ENCODE data around the gene ALAD. TPM values are rescaled to one million over a fixed set of nuclear protein-coding genes. Genes with fewer than 3 reads are reported as not detected.
A peak's percentile ranks its signal among the peaks of the same experiment; 100 is the strongest.

ALAD gene
- total and polyA plus RNA-seq, 2 donors from 2014 or later: 35.4 to 64.1 TPM

GRCh38 chr9:113349445-113350094, 51.5 kb downstream of the ALAD start, which contains the start of gene BSPRY:
Gene BSPRY, plus strand, starts transcription at chr9:113349541. Its CDS starts 39 bp downstream, at chr9:113349580.
- no peak for TF ChIP-seq CTCF (IDR thresholded peaks at IDR 0.05; ENCODE audit: borderline replicate concordance, extremely low read depth, insufficient read depth)

GRCh38 chr9:113349066-113349444, 52.0 kb downstream of the ALAD start:
- Histone ChIP-seq H3K27ac (ENCODE audit: low read depth in 2 of 2, low read length in 2 of 2) (no peak overlapping the region), H3K9me3 (ENCODE audit: control insufficient read depth in 2 of 3, insufficient read depth in 1 of 3, low read length in 3 of 3) (no peaks in the 10 kb centered on the region), H3K9ac (ENCODE audit: low read length in 3 of 3) (no peak overlapping the region), H3K36me3 (ENCODE audit: control insufficient read depth in 2 of 3, insufficient read depth in 3 of 3, low read length in 3 of 3) (no peaks in the 10 kb centered on the region), H3K4me1 (ENCODE audit: control insufficient read depth in 2 of 3, insufficient read depth in 2 of 3, low read depth in 1 of 3, low read length in 3 of 3) (peaks cover 0 to 6% (median 4%) of the 10 kb centered on the region in 3 donors), H3K4me3 (ENCODE audit: low read length in 3 of 3) (peak overlapping the region; percentile 30 to 66 (median 61)), H3K27me3 (ENCODE audit: control insufficient read depth, insufficient read depth, low read length) (peaks cover 19% of the 10 kb centered on the region)
- DNase-seq (no peak), FAIRE-seq (no peak)
- no peak for TF ChIP-seq CTCF (IDR thresholded peaks at IDR 0.05; ENCODE audit: borderline replicate concordance, extremely low read depth, insufficient read depth)
- intact Hi-C loops (cut with DNase I): no loop called here

More at GRCh38 chr9:113349445-113350094, 51.5 kb downstream of the ALAD start, which contains the start of gene BSPRY:
- Histone ChIP-seq H3K9me3 (ENCODE audit: control insufficient read depth in 2 of 3, insufficient read depth in 1 of 3, low read length in 3 of 3) (no peaks in the 10 kb centered on the region), H3K9ac (ENCODE audit: low read length in 3 of 3) (peak within 1 kb of the TSS in 2 of 3 donors; percentile 37 to 75), H3K36me3 (ENCODE audit: control insufficient read depth in 2 of 3, insufficient read depth in 3 of 3, low read length in 3 of 3) (no peaks in the 10 kb centered on the region), H3K27ac (ENCODE audit: low read depth in 2 of 2, low read length in 2 of 2) (peak within 1 kb of the TSS in 1 of 2 donors; percentile 23), H3K4me3 (ENCODE audit: low read length in 3 of 3) (peak within 1 kb of the TSS; percentile 48 to 81 (median 76)), H3K4me1 (ENCODE audit: control insufficient read depth in 2 of 3, insufficient read depth in 2 of 3, low read depth in 1 of 3, low read length in 3 of 3) (peaks cover 0 to 6% (median 4%) of the 10 kb centered on the region in 3 donors), H3K27me3 (ENCODE audit: control insufficient read depth, insufficient read depth, low read length) (peaks cover 19% of the 10 kb centered on the region)
- intact Hi-C loops (cut with DNase I): no loop called here
- FAIRE-seq (no peak), DNase-seq (peak in 2 of 5 donors; percentile 29 to 48)

GRCh38 chr9:113348437-113348836, 52.6 kb downstream of the ALAD start:
- DNase-seq: no peak
- Histone ChIP-seq H3K4me1 (ENCODE audit: control insufficient read depth in 2 of 3, insufficient read depth in 2 of 3, low read depth in 1 of 3, low read length in 3 of 3) (peaks cover 0 to 6% (median 4%) of the 10 kb centered on the region in 3 donors), H3K9me3 (ENCODE audit: control insufficient read depth in 2 of 3, insufficient read depth in 1 of 3, low read length in 3 of 3) (no peaks in the 10 kb centered on the region), H3K36me3 (ENCODE audit: control insufficient read depth in 2 of 3, insufficient read depth in 3 of 3, low read length in 3 of 3) (no peaks in the 10 kb centered on the region), H3K27me3 (ENCODE audit: control insufficient read depth, insufficient read depth, low read length) (peaks cover 19% of the 10 kb centered on the region), H3K9ac (ENCODE audit: low read length in 3 of 3) (no peak overlapping the region), H3K4me3 (ENCODE audit: low read length in 3 of 3) (no peak overlapping the region), H3K27ac (ENCODE audit: low read depth in 2 of 2, low read length in 2 of 2) (no peak overlapping the region)
- intact Hi-C loops (cut with DNase I): no loop called here
- no peak for TF ChIP-seq CTCF (IDR thresholded peaks at IDR 0.05; ENCODE audit: borderline replicate concordance, extremely low read depth, insufficient read depth)
- FAIRE-seq: no peak
